Measurements from ENCODE around the gene MAPK6. TPM values are rescaled to one million over a fixed set of nuclear protein-coding genes. Genes with fewer than 3 reads are reported as not detected.

MAPK6 gene
- total RNA-seq, 4 donors from 2014 or later, result 53.8 to 162 (median 69.2) TPM

GRCh38 chr15:52028431-52029093 is 9.5 kb downstream of the MAPK6 start:
- no peak for DNase-seq
- WGBS, 2 donors, result 85 to 89% methylated on average over 5 of the region's 5 CpGs

GRCh38 chr15:52030010-52030409 is 11.0 kb downstream of the MAPK6 start:
- H3K9me3 ChIP-seq, result peaks cover 0 to 10% (median 0%) of the 10 kb centered on the region in 3 donors
- no peak for DNase-seq
- H3K27ac ChIP-seq, result peak overlapping the region in 3 of 4 donors; percentile 7 to 49 (median 42)
- H3K4me3 ChIP-seq, result no peak overlapping the region
- TF ChIP-seq POLR2A (IDR thresholded peaks at IDR 0.05), result no peak
- no peak for TF ChIP-seq CTCF (IDR thresholded peaks at IDR 0.05)
- 78 to 89% methylated on average over 2 of the region's 2 CpGs for WGBS, 2 donors
- peaks cover 3 to 82% (median 4%) of the 10 kb centered on the region in 3 donors for H3K4me1 ChIP-seq
- intact Hi-C loops (cut with DNase I), result no loop called here
- H3K36me3 ChIP-seq, result peaks cover 0 to 54% (median 0%) of the 10 kb centered on the region in 3 donors
- no peaks in the 10 kb centered on the region for H3K27me3 ChIP-seq

More at GRCh38 chr15:52028431-52029093, 9.5 kb downstream of the MAPK6 start:
- Histone ChIP-seq H3K4me1 (peaks cover 3 to 96% (median 4%) of the 10 kb centered on the region in 3 donors), H3K27me3 (no peaks in the 10 kb centered on the region), H3K9me3 (peaks cover 0 to 4% (median 0%) of the 10 kb centered on the region in 3 donors), H3K27ac (peak overlapping the region in 2 of 4 donors; percentile 0 to 42), H3K36me3 (peaks cover 0 to 40% (median 0%) of the 10 kb centered on the region in 3 donors), H3K4me3 (no peak overlapping the region)
- intact Hi-C loops (cut with DNase I), result no loop called here
- TF ChIP-seq POLR2A (IDR thresholded peaks at IDR 0.05) (no peak), CTCF (IDR thresholded peaks at IDR 0.05) (no peak)

DNA sequence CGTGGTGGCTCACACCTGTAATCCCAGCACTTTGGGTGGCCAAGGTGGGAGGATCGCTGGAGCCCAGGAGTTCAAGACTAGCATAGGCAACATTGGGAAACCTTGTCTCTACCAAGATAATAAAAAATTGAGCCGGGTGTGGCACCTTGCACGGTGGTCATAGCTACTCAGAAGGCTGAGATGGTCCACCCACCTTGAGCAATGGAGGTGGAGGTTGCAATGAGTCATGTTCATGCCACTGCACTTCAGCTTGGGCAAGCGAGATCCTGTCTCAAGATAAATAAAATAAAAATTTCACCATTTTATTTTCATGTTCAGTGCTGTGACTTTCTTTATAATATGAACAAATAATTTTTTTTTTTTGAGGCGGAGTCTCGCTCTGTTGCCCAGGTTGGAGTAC is 12.5 kb downstream of the MAPK6 start:
- 26 to 50% methylated on average over 7 of the region's 7 CpGs for whole genome bisulfite sequencing, 2 donors
- Histone ChIP-seq H3K9me3 (peaks cover 0 to 10% (median 0%) of the 10 kb centered on the region in 3 donors), H3K27me3 (no peaks in the 10 kb centered on the region), H3K4me3 (no peak overlapping the region), H3K36me3 (peaks cover 0 to 61% (median 0%) of the 10 kb centered on the region in 3 donors), H3K27ac (peak overlapping the region; percentile 36 to 64 (median 56)), H3K4me1 (peaks cover 0 to 75% (median 9%) of the 10 kb centered on the region in 3 donors)
- intact Hi-C loops (cut with DNase I), result no loop called here
- no peak for DNase-seq
- TF ChIP-seq CTCF (IDR thresholded peaks at IDR 0.05) (no peak), POLR2A (IDR thresholded peaks at IDR 0.05) (no peak)

DNA sequence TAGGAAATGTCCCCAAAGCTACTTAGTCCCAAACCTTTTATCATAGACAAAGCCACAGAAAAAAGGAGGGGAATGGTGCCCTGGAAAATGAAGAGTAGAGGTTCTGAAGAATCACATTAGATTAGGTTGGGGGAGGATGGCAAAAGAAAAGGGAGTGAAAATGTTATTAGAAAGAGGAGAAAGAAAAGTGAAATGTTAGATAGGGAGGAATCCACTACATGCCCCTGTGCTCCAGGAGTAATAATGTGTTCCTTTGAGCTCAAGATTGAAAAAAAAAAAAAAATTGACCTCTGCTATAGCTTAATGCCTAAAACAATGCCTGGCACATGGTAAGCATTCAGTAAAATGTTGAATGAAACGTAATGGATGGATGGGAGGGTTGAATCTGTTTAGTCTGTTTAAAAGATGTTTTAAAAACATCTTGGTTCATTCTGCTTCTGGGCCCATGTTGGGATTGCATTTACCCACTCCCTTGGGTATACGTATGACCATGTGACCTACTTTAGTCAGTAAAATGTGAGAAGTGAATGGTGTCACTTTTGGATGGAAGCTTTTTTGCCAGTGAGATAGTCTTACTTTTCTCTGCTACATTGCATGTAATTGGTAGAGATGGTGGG is 19.0 kb downstream of the MAPK6 start:
- intact Hi-C loops (cut with DNase I), result no loop called here
- peaks cover 0 to 30% (median 0%) of the 10 kb centered on the region in 3 donors for H3K36me3 ChIP-seq
- no peak for DNase-seq
- H3K27ac ChIP-seq, result no peak overlapping the region
- WGBS, 2 donors, result 47 to 61% methylated on average over 2 of the region's 2 CpGs
- no peak overlapping the region for H3K4me3 ChIP-seq
- peaks cover 17 to 72% (median 25%) of the 10 kb centered on the region in 3 donors for H3K4me1 ChIP-seq
- TF ChIP-seq CTCF (IDR thresholded peaks at IDR 0.05), result no peak
- TF ChIP-seq POLR2A (IDR thresholded peaks at IDR 0.05), result no peak
- H3K9me3 ChIP-seq, result peaks cover 0 to 10% (median 0%) of the 10 kb centered on the region in 3 donors
- no peaks in the 10 kb centered on the region for H3K27me3 ChIP-seq
